ENCODE measurements around the gene HAUS8. TPM values are rescaled to one million over a fixed set of nuclear protein-coding genes. Genes with fewer than 3 reads are reported as not detected.

HAUS8 gene
- total RNA-seq, 1 donor = 9.3 TPM

GRCh38 chr19:17070912-17071311, 4.3 kb downstream of the HAUS8 start:
- Histone ChIP-seq H3K4me3 (ENCODE audit: low read length) (no peak overlapping the region), H3K9me3 (ENCODE audit: low read depth, low read length) (no peaks in the 10 kb centered on the region), H3K4me1 (ENCODE audit: insufficient read depth, low read length) (peaks cover 34% of the 10 kb centered on the region), H3K27me3 (ENCODE audit: insufficient read depth, low read length) (no peaks in the 10 kb centered on the region)

GRCh38 chr19:17070421-17070820, 4.8 kb downstream of the HAUS8 start:
- Histone ChIP-seq H3K4me1 (ENCODE audit: insufficient read depth, low read length) (peaks cover 34% of the 10 kb centered on the region), H3K27me3 (ENCODE audit: insufficient read depth, low read length) (no peaks in the 10 kb centered on the region), H3K9me3 (ENCODE audit: low read depth, low read length) (no peaks in the 10 kb centered on the region), H3K4me3 (ENCODE audit: low read length) (no peak overlapping the region)

GRCh38 chr19:17069193-17069592, 6.1 kb downstream of the HAUS8 start:
- H3K4me1 ChIP-seq (ENCODE audit: insufficient read depth, low read length) = peaks cover 29% of the 10 kb centered on the region
- H3K4me3 ChIP-seq (ENCODE audit: low read length) = no peak overlapping the region
- no peaks in the 10 kb centered on the region for H3K9me3 ChIP-seq (ENCODE audit: low read depth, low read length)
- no peaks in the 10 kb centered on the region for H3K27me3 ChIP-seq (ENCODE audit: insufficient read depth, low read length)

GRCh38 chr19:17063428-17063827, 11.8 kb downstream of the HAUS8 start:
- Histone ChIP-seq H3K4me1 (ENCODE audit: insufficient read depth, low read length) (peaks cover 24% of the 10 kb centered on the region), H3K9me3 (ENCODE audit: low read depth, low read length) (no peaks in the 10 kb centered on the region), H3K4me3 (ENCODE audit: low read length) (no peak overlapping the region), H3K27me3 (ENCODE audit: insufficient read depth, low read length) (no peaks in the 10 kb centered on the region)

- H3K9me3 ChIP-seq (ENCODE audit: low read depth, low read length) = no peaks in the 10 kb centered on the region
- peaks cover 13% of the 10 kb centered on the region for H3K4me1 ChIP-seq (ENCODE audit: insufficient read depth, low read length)
- no peak overlapping the region for H3K4me3 ChIP-seq (ENCODE audit: low read length)
- no peaks in the 10 kb centered on the region for H3K27me3 ChIP-seq (ENCODE audit: insufficient read depth, low read length)
Observed at GRCh38 chr19:17061691-17062090, 13.6 kb downstream of the HAUS8 start.

GRCh38 chr19:17061205-17061604, 14.0 kb downstream of the HAUS8 start:
- no peaks in the 10 kb centered on the region for H3K9me3 ChIP-seq (ENCODE audit: low read depth, low read length)
- no peak overlapping the region for H3K4me3 ChIP-seq (ENCODE audit: low read length)

GRCh38 chr19:17060802-17061201, 14.4 kb downstream of the HAUS8 start:
- no peak overlapping the region for H3K4me3 ChIP-seq (ENCODE audit: low read length)
- no peaks in the 10 kb centered on the region for H3K9me3 ChIP-seq (ENCODE audit: low read depth, low read length)
- H3K27me3 ChIP-seq (ENCODE audit: insufficient read depth, low read length) = no peaks in the 10 kb centered on the region
- peaks cover 9% of the 10 kb centered on the region for H3K4me1 ChIP-seq (ENCODE audit: insufficient read depth, low read length)

More at GRCh38 chr19:17061205-17061604, 14.0 kb downstream of the HAUS8 start:
- no peaks in the 10 kb centered on the region for H3K27me3 ChIP-seq (ENCODE audit: insufficient read depth, low read length)
- H3K4me1 ChIP-seq (ENCODE audit: insufficient read depth, low read length) = peaks cover 9% of the 10 kb centered on the region

- Histone ChIP-seq H3K4me1 (ENCODE audit: insufficient read depth, low read length) (peaks cover 9% of the 10 kb centered on the region), H3K4me3 (ENCODE audit: low read length) (no peak overlapping the region), H3K27me3 (ENCODE audit: insufficient read depth, low read length) (no peaks in the 10 kb centered on the region), H3K9me3 (ENCODE audit: low read depth, low read length) (no peaks in the 10 kb centered on the region)
Observed at GRCh38 chr19:17058236-17058635, 17.0 kb downstream of the HAUS8 start.

- Histone ChIP-seq H3K4me3 (ENCODE audit: low read length) (no peak overlapping the region), H3K9me3 (ENCODE audit: low read depth, low read length) (no peaks in the 10 kb centered on the region), H3K27me3 (ENCODE audit: insufficient read depth, low read length) (no peaks in the 10 kb centered on the region), H3K4me1 (ENCODE audit: insufficient read depth, low read length) (peaks cover 2% of the 10 kb centered on the region)
Observed at GRCh38 chr19:17055636-17056035, 19.6 kb downstream of the HAUS8 start.

- H3K4me1 ChIP-seq (ENCODE audit: insufficient read depth, low read length) = no peaks in the 10 kb centered on the region
- no peaks in the 10 kb centered on the region for H3K27me3 ChIP-seq (ENCODE audit: insufficient read depth, low read length)
- H3K4me3 ChIP-seq (ENCODE audit: low read length) = no peak overlapping the region
- no peaks in the 10 kb centered on the region for H3K9me3 ChIP-seq (ENCODE audit: low read depth, low read length)
Observed at GRCh38 chr19:17054746-17055145, 20.5 kb downstream of the HAUS8 start.

GRCh38 chr19:17052439-17052838, 22.8 kb downstream of the HAUS8 start:
- H3K27me3 ChIP-seq (ENCODE audit: insufficient read depth, low read length) = no peaks in the 10 kb centered on the region
- no peaks in the 10 kb centered on the region for H3K9me3 ChIP-seq (ENCODE audit: low read depth, low read length)
- H3K4me1 ChIP-seq (ENCODE audit: insufficient read depth, low read length) = no peaks in the 10 kb centered on the region

GRCh38 chr19:17049711-17050280, 25.5 kb downstream of the HAUS8 start:
- no peak overlapping the region for H3K4me3 ChIP-seq (ENCODE audit: low read length)
- H3K4me1 ChIP-seq (ENCODE audit: insufficient read depth, low read length) = no peaks in the 10 kb centered on the region
- H3K9me3 ChIP-seq (ENCODE audit: low read depth, low read length) = no peaks in the 10 kb centered on the region
- H3K27me3 ChIP-seq (ENCODE audit: insufficient read depth, low read length) = no peaks in the 10 kb centered on the region

More at GRCh38 chr19:17052439-17052838, 22.8 kb downstream of the HAUS8 start:
- H3K4me3 ChIP-seq (ENCODE audit: low read length) = no peak overlapping the region

- Histone ChIP-seq H3K27me3 (ENCODE audit: insufficient read depth, low read length) (no peaks in the 10 kb centered on the region), H3K4me1 (ENCODE audit: insufficient read depth, low read length) (no peaks in the 10 kb centered on the region), H3K4me3 (ENCODE audit: low read length) (no peak overlapping the region), H3K9me3 (ENCODE audit: low read depth, low read length) (no peaks in the 10 kb centered on the region)
Observed at GRCh38 chr19:17048885-17049453, 26.3 kb downstream of the HAUS8 start.

GRCh38 chr19:17045907-17046502, 29.2 kb downstream of the HAUS8 start:
- no peaks in the 10 kb centered on the region for H3K27me3 ChIP-seq (ENCODE audit: insufficient read depth, low read length)
- H3K4me1 ChIP-seq (ENCODE audit: insufficient read depth, low read length) = no peaks in the 10 kb centered on the region
- no peaks in the 10 kb centered on the region for H3K9me3 ChIP-seq (ENCODE audit: low read depth, low read length)
- H3K4me3 ChIP-seq (ENCODE audit: low read length) = no peak overlapping the region

GRCh38 chr19:17043744-17044143, 31.5 kb downstream of the HAUS8 start:
- H3K4me1 ChIP-seq (ENCODE audit: insufficient read depth, low read length) = no peaks in the 10 kb centered on the region
- no peaks in the 10 kb centered on the region for H3K27me3 ChIP-seq (ENCODE audit: insufficient read depth, low read length)
- no peak overlapping the region for H3K4me3 ChIP-seq (ENCODE audit: low read length)
- no peaks in the 10 kb centered on the region for H3K9me3 ChIP-seq (ENCODE audit: low read depth, low read length)

- Histone ChIP-seq H3K27me3 (ENCODE audit: insufficient read depth, low read length) (no peaks in the 10 kb centered on the region), H3K9me3 (ENCODE audit: low read depth, low read length) (no peaks in the 10 kb centered on the region), H3K4me1 (ENCODE audit: insufficient read depth, low read length) (no peaks in the 10 kb centered on the region), H3K4me3 (ENCODE audit: low read length) (no peak overlapping the region)
Observed at GRCh38 chr19:17041976-17042375, 33.3 kb downstream of the HAUS8 start.
